Adrenal gland (tissue), 5 donors: ENCODE results near the gene ADH1C.

Experiments used
- CTCF ChIP-seq, 6 experiments: fragments of 450-650 bp in 4 of 6; fragments of 200-600 bp in 2 of 6; sonication (generic) in 1 of 6; IDR thresholded peaks; 1 replicate in 5 of 6; 2 replicates in 1 of 6; pipeline versions ENCODE4 v1.5.1 to v1.8.0; 2016 to 2021; ENCODE audit warnings: antibody characterized with exemption in 6 of 6, mild to moderate bottlenecking in 2 of 6, moderate library complexity in 1 of 6
- POLR2A ChIP-seq, 2 donors: fragments of 450-650 bp; IDR thresholded peaks; one replicate each; pipeline ENCODE4 v1.6.1; 2017; ENCODE audit warnings: antibody characterized with exemption in 2 of 2, mild to moderate bottlenecking in 2 of 2, moderate library complexity in 1 of 2
- donor health status: DM: no; HTN: no; CAD: no.

GRCh38 chr4:99317354-99317753 is 35.2 kb downstream of the ADH1C start:
- no peak for TF ChIP-seq CTCF (IDR thresholded peaks at IDR 0.05)
- no peak for TF ChIP-seq POLR2A (IDR thresholded peaks at IDR 0.05)
